Measurements from ENCODE around the gene MARK3. TPM values are rescaled to one million over a fixed set of nuclear protein-coding genes. Genes with fewer than 3 reads are reported as not detected.

The MARK3 gene
- total RNA-seq, 2 donors from 2014 or later = 87.2 to 147 TPM

DNA sequence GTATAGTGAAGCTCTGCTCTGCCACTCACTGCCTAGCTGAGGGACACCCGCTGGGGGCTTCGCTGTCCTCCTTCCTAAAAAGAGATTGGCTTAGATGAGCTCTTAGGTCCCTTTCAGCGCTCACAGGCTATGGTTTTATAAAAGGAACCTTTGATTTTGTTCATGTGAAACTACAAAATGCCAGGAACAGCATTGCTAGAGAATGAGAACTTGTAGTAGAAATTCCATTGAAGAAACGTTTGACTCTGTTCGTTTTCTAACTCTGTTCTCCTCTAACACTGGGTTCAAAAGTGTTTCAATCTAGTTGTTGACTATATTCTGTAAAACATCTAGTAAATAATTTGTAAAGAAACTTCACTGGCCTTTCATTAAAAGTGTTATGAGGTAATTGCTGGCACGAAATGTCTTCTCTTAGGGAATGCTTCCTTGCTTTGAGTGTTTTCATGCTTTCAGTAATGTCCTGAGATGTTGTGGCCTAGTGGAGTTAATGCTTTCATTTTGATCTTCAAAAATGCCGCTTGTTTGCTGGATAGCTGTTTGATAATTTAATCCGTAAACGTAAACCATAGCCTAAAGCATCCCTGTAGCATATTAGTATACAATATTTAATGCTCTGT is 1.6 kb downstream of the MARK3 start:
- H3K4me3 ChIP-seq = peak overlapping the region; percentile 55 to 93
- H3K9me3 ChIP-seq = no peaks in the 10 kb centered on the region
- WGBS, 2 donors = 3 to 5% methylated on average over 9 of the region's 9 CpGs
- H3K27me3 ChIP-seq = no peaks in the 10 kb centered on the region
- TF ChIP-seq POLR2A (IDR thresholded peaks at IDR 0.05) = peak in 2 of 3 donors; percentile 9 to 14
- TF ChIP-seq, protein P1, sequence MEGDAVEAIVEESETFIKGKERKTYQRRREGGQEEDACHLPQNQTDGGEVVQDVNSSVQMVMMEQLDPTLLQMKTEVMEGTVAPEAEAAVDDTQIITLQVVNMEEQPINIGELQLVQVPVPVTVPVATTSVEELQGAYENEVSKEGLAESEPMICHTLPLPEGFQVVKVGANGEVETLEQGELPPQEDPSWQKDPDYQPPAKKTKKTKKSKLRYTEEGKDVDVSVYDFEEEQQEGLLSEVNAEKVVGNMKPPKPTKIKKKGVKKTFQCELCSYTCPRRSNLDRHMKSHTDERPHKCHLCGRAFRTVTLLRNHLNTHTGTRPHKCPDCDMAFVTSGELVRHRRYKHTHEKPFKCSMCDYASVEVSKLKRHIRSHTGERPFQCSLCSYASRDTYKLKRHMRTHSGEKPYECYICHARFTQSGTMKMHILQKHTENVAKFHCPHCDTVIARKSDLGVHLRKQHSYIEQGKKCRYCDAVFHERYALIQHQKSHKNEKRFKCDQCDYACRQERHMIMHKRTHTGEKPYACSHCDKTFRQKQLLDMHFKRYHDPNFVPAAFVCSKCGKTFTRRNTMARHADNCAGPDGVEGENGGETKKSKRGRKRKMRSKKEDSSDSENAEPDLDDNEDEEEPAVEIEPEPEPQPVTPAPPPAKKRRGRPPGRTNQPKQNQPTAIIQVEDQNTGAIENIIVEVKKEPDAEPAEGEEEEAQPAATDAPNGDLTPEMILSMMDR (IDR thresholded peaks at IDR 0.05) = no peak
- H3K4me1 ChIP-seq = peaks cover 39% of the 10 kb centered on the region
- DNase-seq = no peak
- H3K36me3 ChIP-seq (replicated peaks in 1 of 2; ENCODE audit: insufficient read depth in 1 of 2, low read depth in 2 of 2) = no peaks in the 10 kb centered on the region
- peak overlapping the region; percentile 94 to 99 (median 98) for H3K27ac ChIP-seq
- no peak for ATAC-seq
- intact Hi-C loops (cut with DNase I) = no loop called here

DNA sequence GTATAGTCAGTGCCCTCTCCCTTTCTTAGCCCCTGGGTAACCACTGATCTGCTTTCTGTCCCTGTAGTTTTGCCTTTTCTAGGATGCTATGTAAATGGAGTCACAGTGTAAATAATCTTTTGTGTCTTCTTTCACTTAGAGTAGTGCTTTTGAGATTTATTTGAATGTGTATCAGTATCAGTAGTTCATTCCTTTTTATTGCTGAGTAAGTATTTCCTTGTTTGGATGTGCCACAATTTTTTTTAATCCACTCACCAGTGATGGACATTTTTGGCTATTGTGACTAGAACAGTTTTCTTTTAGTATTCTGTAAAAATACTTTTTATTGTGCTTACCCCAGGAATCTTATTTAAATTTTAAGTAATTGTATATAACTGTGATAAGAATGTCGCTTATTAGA is 3.4 kb downstream of the MARK3 start:
- TF ChIP-seq, protein P1 (IDR thresholded peaks at IDR 0.05) = no peak
- no peak for TF ChIP-seq POLR2A (IDR thresholded peaks at IDR 0.05)
- DNase-seq (no peak), ATAC-seq (no peak)
- Histone ChIP-seq H3K4me1 (peaks cover 58% of the 10 kb centered on the region), H3K27me3 (no peaks in the 10 kb centered on the region), H3K9me3 (no peaks in the 10 kb centered on the region), H3K4me3 (no peak overlapping the region), H3K36me3 (replicated peaks in 1 of 2; ENCODE audit: insufficient read depth in 1 of 2, low read depth in 2 of 2) (no peaks in the 10 kb centered on the region), H3K27ac (peak overlapping the region in 1 of 4 donors; percentile 4)
- 96 to 100% methylated on average over 1 of the region's 1 CpG for whole genome bisulfite sequencing, 2 donors
- intact Hi-C loops (cut with DNase I) = no loop called here

DNA sequence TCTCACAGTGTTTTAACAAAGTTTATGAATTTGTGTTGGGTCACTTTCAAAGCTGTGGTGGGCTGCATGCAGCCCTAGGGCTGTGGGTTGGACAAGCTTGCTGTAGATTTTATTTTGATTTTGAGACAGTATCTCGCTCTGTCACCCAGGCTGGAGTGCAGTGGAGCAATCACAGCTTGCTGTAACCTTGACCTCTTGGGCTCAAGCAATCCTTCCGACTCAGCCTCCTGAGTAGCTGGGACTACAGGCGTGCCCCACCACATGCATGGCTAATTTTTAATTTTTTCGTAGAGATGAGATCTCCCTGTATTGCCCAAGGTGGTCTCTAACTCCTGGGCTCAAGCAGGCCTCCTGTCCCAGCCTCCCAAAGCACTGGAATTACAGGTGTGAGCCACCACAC is 5.4 kb downstream of the MARK3 start:
- WGBS, 2 donors = 34 to 38% methylated on average over 4 of the region's 4 CpGs
- H3K4me3 ChIP-seq = no peak overlapping the region
- no peak overlapping the region for H3K27ac ChIP-seq

DNA sequence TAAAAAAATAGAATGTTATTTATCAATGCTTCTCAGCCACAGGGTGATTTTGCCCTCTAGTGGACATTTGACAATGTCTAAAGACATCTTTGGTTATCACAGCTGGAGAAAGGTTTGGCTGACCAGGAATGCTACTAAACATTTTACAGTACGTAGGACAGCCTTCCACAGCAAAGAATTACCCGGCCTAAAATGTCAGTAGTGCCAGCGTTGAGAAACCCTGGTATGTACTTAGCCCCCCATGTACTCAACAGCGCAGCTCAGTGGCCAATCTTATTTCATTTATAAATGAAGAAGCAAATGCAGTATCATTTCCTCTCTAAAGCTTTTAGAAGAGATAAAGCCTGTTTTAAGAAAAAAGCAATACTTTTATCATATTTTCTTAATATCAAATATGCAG is 5.8 kb downstream of the MARK3 start:
- H3K9me3 ChIP-seq = no peaks in the 10 kb centered on the region
- peaks cover 75% of the 10 kb centered on the region for H3K4me1 ChIP-seq
- H3K27me3 ChIP-seq = no peaks in the 10 kb centered on the region
- DNase-seq (no peak), ATAC-seq (no peak)
- no peak overlapping the region for H3K27ac ChIP-seq
- intact Hi-C loops (cut with DNase I) = no loop called here
- no peak overlapping the region for H3K4me3 ChIP-seq
- H3K36me3 ChIP-seq (replicated peaks in 1 of 2; ENCODE audit: insufficient read depth in 1 of 2, low read depth in 2 of 2) = no peaks in the 10 kb centered on the region
- WGBS, 2 donors = 10 to 19% methylated on average over 4 of the region's 4 CpGs
- no peak for TF ChIP-seq POLR2A (IDR thresholded peaks at IDR 0.05)
- TF ChIP-seq, protein P1 (IDR thresholded peaks at IDR 0.05) = peak; percentile 39 to 77 (median 58)

More for the DNA sequence above, 5.4 kb downstream of the MARK3 start:
- ATAC-seq (no peak), DNase-seq (no peak)
- H3K4me1 ChIP-seq = peaks cover 71% of the 10 kb centered on the region
- intact Hi-C loops (cut with DNase I) = no loop called here
- H3K27me3 ChIP-seq = no peaks in the 10 kb centered on the region
- TF ChIP-seq, protein P1 (IDR thresholded peaks at IDR 0.05) = no peak
- no peak for TF ChIP-seq POLR2A (IDR thresholded peaks at IDR 0.05)
- no peaks in the 10 kb centered on the region for H3K36me3 ChIP-seq (replicated peaks in 1 of 2; ENCODE audit: insufficient read depth in 1 of 2, low read depth in 2 of 2)
- H3K9me3 ChIP-seq = no peaks in the 10 kb centered on the region

DNA sequence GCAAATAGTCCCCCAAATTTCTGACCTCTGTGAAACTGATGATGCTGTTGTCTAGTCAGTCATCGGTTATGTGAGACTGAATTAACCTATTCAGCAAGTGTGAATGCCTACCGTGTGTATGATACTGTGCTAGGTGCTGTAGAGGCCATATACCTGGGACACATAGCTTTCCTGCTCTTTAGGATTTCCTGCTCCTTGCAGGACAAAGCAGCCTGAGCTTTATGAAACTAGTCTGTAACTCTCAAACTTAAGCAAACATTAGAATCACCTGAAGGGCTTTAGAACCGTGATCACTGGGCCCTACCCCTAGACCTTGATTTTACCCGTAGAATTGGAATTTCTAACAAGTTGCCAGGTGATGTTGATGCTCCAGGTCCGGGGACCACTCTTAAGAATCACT is 6.9 kb downstream of the MARK3 start:
- no peak overlapping the region for H3K4me3 ChIP-seq
- H3K36me3 ChIP-seq (replicated peaks in 1 of 2; ENCODE audit: insufficient read depth in 1 of 2, low read depth in 2 of 2) = no peaks in the 10 kb centered on the region
- intact Hi-C loops (cut with DNase I) = no loop called here
- no peaks in the 10 kb centered on the region for H3K9me3 ChIP-seq
- no peaks in the 10 kb centered on the region for H3K27me3 ChIP-seq
- H3K27ac ChIP-seq = peak overlapping the region in 3 of 4 donors; percentile 33 to 44 (median 38)
- DNase-seq (no peak), ATAC-seq (no peak)
- WGBS, 2 donors = 37 to 41% methylated on average over 5 of the region's 5 CpGs
- peaks cover 86% of the 10 kb centered on the region for H3K4me1 ChIP-seq
- TF ChIP-seq, protein P1 (IDR thresholded peaks at IDR 0.05) = no peak
- TF ChIP-seq POLR2A (IDR thresholded peaks at IDR 0.05) = no peak
